Endodermal cell (in vitro differentiated cells): ENCODE results near the gene MXRA5. TPM values are rescaled to one million over a fixed set of nuclear protein-coding genes. Genes with fewer than 3 reads are reported as not detected.
"Not testable (repeated sequence)": the region's sequence is repeated elsewhere in the genome, so short reads cannot be mapped to it uniquely, and the experiment has no call there.

Experiments used
- DNase-seq: peaks from one replicate; pipeline ENCODE4 v3.0.0-alpha.2; 2017
- H3K27ac ChIP-seq: 2 replicates; pipeline ENCODE4 v1.5.1; 2013; ENCODE audit warnings: mild to moderate bottlenecking, low read depth, low read length, moderate library complexity
- H3K27me3 ChIP-seq: 2 replicates; pipeline ENCODE4 v1.6.1; 2013; ENCODE audit warnings: mild to moderate bottlenecking, low read length, moderate library complexity; ENCODE audit not compliant: insufficient read depth, control insufficient read depth, poor library complexity, severe bottlenecking
- H3K36me3 ChIP-seq: 2 replicates; pipeline ENCODE4 v1.7.0; 2013; ENCODE audit warnings: mild to moderate bottlenecking, low read length, moderate library complexity; ENCODE audit not compliant: control insufficient read depth, insufficient read depth
- H3K4me1 ChIP-seq: one replicate; pipeline ENCODE4 v1.7.0; 2013; ENCODE audit warnings: low read length; ENCODE audit not compliant: control insufficient read depth, insufficient read depth
- H3K4me3 ChIP-seq: 2 replicates; pipeline ENCODE4 v1.5.1; 2013; ENCODE audit warnings: mild to moderate bottlenecking, low read length, moderate library complexity
- H3K9ac ChIP-seq: 2 replicates; pipeline ENCODE4 v1.6.1; 2013; ENCODE audit warnings: mild to moderate bottlenecking, low read length, moderate library complexity; ENCODE audit not compliant: poor library complexity, severe bottlenecking; ENCODE audit errors: extremely low read depth
- H3K9me3 ChIP-seq: 2 replicates; pipeline ENCODE4 v1.6.1; 2013; ENCODE audit warnings: mild to moderate bottlenecking, low read length, moderate library complexity; ENCODE audit not compliant: control insufficient read depth
- H3K27ac Mint-ChIP-seq: 2 replicates; pipeline ENCODE4 v1.8.0; 2020; ENCODE audit warnings: mixed read lengths
- H3K27me3 Mint-ChIP-seq: 2 replicates; pipeline ENCODE4 v1.8.0; 2021; ENCODE audit warnings: mild to moderate bottlenecking, mixed read lengths; ENCODE audit not compliant: insufficient read depth
- H3K36me3 Mint-ChIP-seq: 2 replicates; pipeline ENCODE4 v1.8.0; 2020; ENCODE audit warnings: low read depth, mixed read lengths
- H3K4me1 Mint-ChIP-seq: 2 replicates; pipeline ENCODE4 v1.8.0; 2020; ENCODE audit warnings: mixed read lengths
- H3K4me3 Mint-ChIP-seq: 2 replicates; pipeline ENCODE4 v1.8.0; 2020; ENCODE audit warnings: mild to moderate bottlenecking, moderate library complexity, mixed read lengths
- H3K9me3 Mint-ChIP-seq: 2 replicates; pipeline ENCODE4 v1.8.0; 2020; ENCODE audit warnings: mild to moderate bottlenecking, mixed read lengths
- WGBS, 2 experiments: methylation state at CpG; one replicate each; pipeline versions ENCODE4 v1.1.5 to v1.1.7; 2013; ENCODE audit warnings: missing lambda C conversion rate in 2 of 2, mixed read lengths in 1 of 2; ENCODE audit not compliant: insufficient coverage in 1 of 2, insufficient read length in 1 of 2; 5-methylcytosine and 5-hydroxymethylcytosine counted together
- total RNA-seq, 2 donors: library from RNA; stranded (reverse); fragmentation: NEBNext Ultra II Directional in 1 of 2; extraction: Animal tissue kit (Norgen Biotek cat#: 25700) in 1 of 2; gene quantifications; 2 replicates in 1 of 2; 3 replicates in 1 of 2; pipeline ENCODE4 v1.2.1, GENCODE V29; 2021
- TF ChIP-seq, protein P1 (sequence below): fragments of 200-600 bp; sonication (generic); conservative IDR thresholded peaks from 2 replicates; pipeline ENCODE4 v1.5.0; 2021; ENCODE audit warnings: antibody characterized with exemption, mild to moderate bottlenecking

Gene MXRA5
- total RNA-seq, 2 donors from 2014 or later = 14.6 to 40.2 TPM

DNA sequence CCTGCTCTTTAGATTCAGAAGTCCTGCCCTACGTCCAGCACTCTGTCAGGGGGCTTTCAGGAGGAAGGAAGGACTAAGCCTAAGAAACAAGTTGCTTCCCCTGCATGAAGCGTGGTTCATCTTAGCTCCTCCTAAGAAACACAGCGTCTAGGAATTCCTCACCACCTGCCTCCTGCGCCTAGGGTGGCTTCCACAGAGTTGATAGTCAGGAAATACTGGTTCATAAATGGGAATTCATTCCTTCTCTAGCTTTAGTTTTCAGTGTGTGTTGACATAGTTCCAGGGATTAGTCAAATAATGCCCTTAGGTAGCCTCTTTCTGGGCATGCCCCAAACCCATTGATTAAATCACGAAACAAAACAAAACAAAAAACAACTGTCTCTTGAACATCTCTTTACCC lies 1.7 kb upstream of the MXRA5 start:
- H3K4me3 Mint-ChIP-seq = no peak overlapping the region

DNA sequence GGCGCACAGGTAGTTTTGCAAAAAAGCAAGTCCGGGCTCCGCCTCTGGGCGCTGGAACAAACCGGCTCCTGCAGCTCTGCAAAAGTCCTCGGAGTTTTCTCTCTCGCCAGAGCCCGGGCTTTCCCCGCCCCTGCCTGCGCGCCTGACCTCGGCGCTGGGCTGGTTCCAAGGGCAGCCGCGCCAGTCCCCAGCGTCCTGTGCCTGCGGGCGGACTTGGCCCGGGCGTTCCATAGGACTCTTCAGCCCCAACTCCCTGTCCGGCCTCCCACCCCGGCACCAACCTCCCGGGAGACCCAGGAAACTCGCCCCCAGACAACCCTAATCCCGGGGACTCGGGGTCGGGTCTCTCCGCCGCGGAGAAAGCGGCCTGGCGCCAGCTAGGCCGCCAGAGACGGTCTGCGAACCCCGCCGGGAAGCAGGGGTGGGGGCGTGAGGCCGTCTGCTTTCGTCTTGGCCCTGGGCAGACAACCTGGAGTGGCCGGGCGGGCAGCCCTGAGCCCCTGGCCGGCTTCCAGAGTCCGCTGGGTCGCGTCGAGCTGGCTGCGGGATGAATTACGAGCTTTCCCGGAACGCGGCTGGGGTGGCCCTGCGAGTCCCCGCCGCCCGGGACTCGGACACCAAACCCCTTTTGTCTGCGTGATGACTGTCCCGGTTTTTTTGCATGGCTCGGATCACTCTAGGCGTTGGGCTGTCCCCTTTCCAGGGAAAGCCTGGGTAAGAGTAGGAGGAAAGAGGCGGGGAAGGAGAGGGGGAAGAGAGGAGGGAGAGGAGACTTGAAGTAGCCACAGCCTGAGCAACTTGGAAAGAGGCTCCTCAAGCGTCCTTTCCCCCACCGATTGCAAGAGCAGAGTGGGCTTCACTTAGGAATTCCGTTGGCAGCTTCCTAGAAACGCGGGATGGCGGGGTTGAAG lies 916 bp downstream of the MXRA5 start:
- H3K27me3 ChIP-seq = no peaks in the 10 kb centered on the region
- peak overlapping the region; percentile 71 for H3K27ac Mint-ChIP-seq
- WGBS, 2 experiments = 0% methylated on average over 2 to 67 of the region's 68 CpGs

More for the DNA sequence above, 1.7 kb upstream of the MXRA5 start:
- H3K27me3 Mint-ChIP-seq = peaks cover 57% of the 10 kb centered on the region
- TF ChIP-seq, protein P1, sequence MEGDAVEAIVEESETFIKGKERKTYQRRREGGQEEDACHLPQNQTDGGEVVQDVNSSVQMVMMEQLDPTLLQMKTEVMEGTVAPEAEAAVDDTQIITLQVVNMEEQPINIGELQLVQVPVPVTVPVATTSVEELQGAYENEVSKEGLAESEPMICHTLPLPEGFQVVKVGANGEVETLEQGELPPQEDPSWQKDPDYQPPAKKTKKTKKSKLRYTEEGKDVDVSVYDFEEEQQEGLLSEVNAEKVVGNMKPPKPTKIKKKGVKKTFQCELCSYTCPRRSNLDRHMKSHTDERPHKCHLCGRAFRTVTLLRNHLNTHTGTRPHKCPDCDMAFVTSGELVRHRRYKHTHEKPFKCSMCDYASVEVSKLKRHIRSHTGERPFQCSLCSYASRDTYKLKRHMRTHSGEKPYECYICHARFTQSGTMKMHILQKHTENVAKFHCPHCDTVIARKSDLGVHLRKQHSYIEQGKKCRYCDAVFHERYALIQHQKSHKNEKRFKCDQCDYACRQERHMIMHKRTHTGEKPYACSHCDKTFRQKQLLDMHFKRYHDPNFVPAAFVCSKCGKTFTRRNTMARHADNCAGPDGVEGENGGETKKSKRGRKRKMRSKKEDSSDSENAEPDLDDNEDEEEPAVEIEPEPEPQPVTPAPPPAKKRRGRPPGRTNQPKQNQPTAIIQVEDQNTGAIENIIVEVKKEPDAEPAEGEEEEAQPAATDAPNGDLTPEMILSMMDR = no peak
- no peaks in the 10 kb centered on the region for H3K36me3 ChIP-seq
- no peak overlapping the region for H3K27ac Mint-ChIP-seq
- H3K4me1 Mint-ChIP-seq = peaks cover 3% of the 10 kb centered on the region
- no peaks in the 10 kb centered on the region for H3K27me3 ChIP-seq
- no peaks in the 10 kb centered on the region for H3K4me1 ChIP-seq
- H3K9me3 ChIP-seq = no peaks in the 10 kb centered on the region
- H3K9me3 Mint-ChIP-seq = peaks cover 9% of the 10 kb centered on the region
- H3K4me3 ChIP-seq = no peak overlapping the region
- H3K36me3 Mint-ChIP-seq = peaks cover 4% of the 10 kb centered on the region
- H3K9ac ChIP-seq = no peak overlapping the region
- DNase-seq = no peak
- no peak overlapping the region for H3K27ac ChIP-seq
- 93 to 100% methylated on average over 1 to 5 of the region's 5 CpGs for WGBS, 2 experiments

DNA sequence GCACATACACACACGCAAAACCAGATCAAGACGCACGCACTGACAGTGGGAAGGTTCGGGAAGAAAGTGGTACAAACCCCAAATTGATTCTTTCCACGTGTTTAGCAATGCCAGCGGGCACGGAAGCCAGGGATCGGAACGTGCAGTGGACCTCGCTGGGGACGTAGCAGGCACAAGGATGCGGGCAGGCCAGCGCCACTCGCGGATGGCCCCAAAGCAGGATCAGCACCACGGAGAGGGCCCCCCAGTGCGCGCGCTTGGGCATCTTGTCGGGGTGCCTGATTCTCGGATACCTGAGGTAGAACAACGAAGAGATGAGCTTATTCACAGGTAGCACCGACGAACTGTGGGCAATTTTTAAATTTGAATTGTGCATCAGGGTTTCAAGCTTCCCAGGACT lies 2.9 kb downstream of the MXRA5 start:
- not testable (repeated sequence) for H3K9ac ChIP-seq, H3K27me3 ChIP-seq, H3K9me3 ChIP-seq, H3K4me3 ChIP-seq, H3K27ac Mint-ChIP-seq, H3K4me1 Mint-ChIP-seq, H3K9me3 Mint-ChIP-seq, H3K4me1 ChIP-seq, H3K27ac ChIP-seq
- Mint-ChIP-seq H3K36me3 (peaks cover 16% of the 10 kb centered on the region), H3K27me3 (peaks cover 60% of the 10 kb centered on the region), H3K4me3 (peak overlapping the region; percentile 83)
- peak; percentile 73 for DNase-seq
- WGBS, 2 experiments = 46 to 47% methylated on average over 3 to 24 of the region's 24 CpGs
- peaks cover 20% of the 10 kb centered on the region for H3K36me3 ChIP-seq

More for the DNA sequence above, 916 bp downstream of the MXRA5 start:
- TF ChIP-seq, protein P1 = peak; percentile 17
- peak overlapping the region; percentile 83 for H3K4me3 Mint-ChIP-seq
- Histone ChIP-seq H3K4me3 (peak overlapping the region; percentile 85), H3K9ac (peak overlapping the region; percentile 57), H3K36me3 (peaks cover 12% of the 10 kb centered on the region), H3K9me3 (no peaks in the 10 kb centered on the region), H3K27ac (no peak overlapping the region), H3K4me1 (no peaks in the 10 kb centered on the region)
- peak; percentile 87 for DNase-seq
- peaks cover 66% of the 10 kb centered on the region for H3K27me3 Mint-ChIP-seq
- peaks cover 9% of the 10 kb centered on the region for H3K9me3 Mint-ChIP-seq
- peaks cover 16% of the 10 kb centered on the region for H3K36me3 Mint-ChIP-seq
- peaks cover 3% of the 10 kb centered on the region for H3K4me1 Mint-ChIP-seq
